ENCODE data around the gene ATMIN.

DNA sequence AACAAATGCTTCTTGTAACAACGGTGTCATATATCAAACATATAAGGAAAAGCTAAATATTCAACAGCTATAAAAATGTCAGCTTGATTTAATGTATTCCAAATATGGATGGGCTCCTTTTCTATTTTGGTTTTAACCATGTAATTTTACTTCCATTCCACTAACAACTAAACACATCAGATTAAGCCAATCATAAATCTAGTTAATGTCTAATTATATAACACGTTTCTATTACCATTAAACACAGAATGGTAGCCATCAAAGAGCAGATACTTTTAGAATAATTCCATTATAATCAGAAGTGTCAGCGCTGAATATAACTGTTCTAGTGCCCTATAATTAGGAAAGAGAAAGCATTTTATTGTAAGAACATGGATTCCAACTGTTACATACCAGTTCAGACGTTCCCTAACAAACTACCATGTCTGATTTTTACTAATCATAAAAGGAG is 38.9 kb upstream of the ATMIN start:
- TF ChIP-seq POLR2AphosphoS5 (IDR thresholded peaks at IDR 0.05; ENCODE audit: low read depth, low read length) (no peak), RCOR1 (IDR thresholded peaks at IDR 0.05; ENCODE audit: low read length) (no peak), GABPA (IDR thresholded peaks at IDR 0.05; ENCODE audit: low read depth) (no peak), TCF12 (IDR thresholded peaks at IDR 0.05) (no peak), CTCF (IDR thresholded peaks at IDR 0.05) (no peak), FOSL2 (IDR thresholded peaks at IDR 0.05; ENCODE audit: borderline replicate concordance, low read depth) (no peak)
- TF ChIP-seq, protein P1, sequence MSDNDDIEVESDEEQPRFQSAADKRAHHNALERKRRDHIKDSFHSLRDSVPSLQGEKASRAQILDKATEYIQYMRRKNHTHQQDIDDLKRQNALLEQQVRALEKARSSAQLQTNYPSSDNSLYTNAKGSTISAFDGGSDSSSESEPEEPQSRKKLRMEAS (IDR thresholded peaks at IDR 0.05; ENCODE audit: low read depth) = no peak

Data from SK-N-SH (cell line).